AG04450 (cell line): ENCODE results near the gene SLC29A1. TPM values are rescaled to one million over a fixed set of nuclear protein-coding genes. Genes with fewer than 3 reads are reported as not detected.

Experiments used
- CTCF ChIA-PET: fragments of 300-600, 350-600 bp; formaldehyde crosslinking; extraction: SDS; loops from one replicate; lab custom pipeline; 2022; ENCODE audit warnings: antibody characterized with exemption, inconsistent platforms; lab: Charles Lee
- POLR2A ChIA-PET: fragments of 350-600 bp; formaldehyde crosslinking; extraction: SDS; loops from one replicate; lab custom pipeline; 2021; ENCODE audit warnings: antibody characterized with exemption, inconsistent platforms; lab: Yijun Ruan, JAX
- DNase-seq: peaks from one replicate; pipeline ENCODE4 v3.0.0-alpha.2; 2011; ENCODE audit warnings: low read depth, low spot score
- H3K27ac ChIP-seq: one replicate; pipeline ENCODE4 v1.5.1; 2012; ENCODE audit warnings: low read depth, low read length, control low read depth
- H3K27me3 ChIP-seq: one replicate; pipeline ENCODE4 v1.6.0; 2012; ENCODE audit warnings: low read length; ENCODE audit not compliant: control insufficient read depth, insufficient read depth
- H3K4me3 ChIP-seq: 2 replicates; pipeline ENCODE4 v1.5.1; 2011; ENCODE audit warnings: mild to moderate bottlenecking, low read depth, low read length, control low read depth
- H3K9me3 ChIP-seq: 2 replicates; pipeline ENCODE4 v1.5.1; 2012; ENCODE audit warnings: low read length; ENCODE audit not compliant: control insufficient read depth, insufficient read depth
- CTCF ChIP-seq: IDR thresholded peaks from 2 replicates; pipeline ENCODE4 v1.5.1; 2011; ENCODE audit warnings: low read depth, low read length, control low read depth, inconsistent platforms
- polyA plus RNA-seq: library from polyadenylated mRNA; depleted of rRNA; stranded (reverse); fragments of >200 nt; gene quantifications from 2 replicates; pipeline ENCODE4 v1.2.3, GENCODE V29; 2011

SLC29A1 gene
- polyA plus RNA-seq, 1 experiment, result 13.2 TPM

- H3K27ac ChIP-seq, result peak overlapping the region; percentile 77
- H3K9me3 ChIP-seq, result no peaks in the 10 kb centered on the region; the same call in 1 of the 2 replicates
- DNase-seq, result no peak
- ChIA-PET CTCF (interaction anchor here (0.8 to 4.8 kb wide), 6 partner anchors 9 to 75 kb away, joined by 3 to 30 read pairs (median 5); partner anchors contain the start of genes AARS2 and SLC35B2), POLR2A (interaction anchor here (0.6 to 4.0 kb wide), 19 partner anchors 9 to 672 kb away, joined by 3 to 107 read pairs (median 5); partner anchors contain the start of genes MYMX, POLH, SLC29A1 and SLC35B2)
- H3K4me3 ChIP-seq, result peak overlapping the region; percentile 91
- TF ChIP-seq CTCF, result no peak
- no peaks in the 10 kb centered on the region for H3K27me3 ChIP-seq
Measured at GRCh38 chr6:44247338-44248302, 24.2 kb downstream of the SLC29A1 start.

- no peak for DNase-seq
- peak overlapping the region; percentile 91 for H3K4me3 ChIP-seq
- ChIA-PET CTCF (interaction anchor here (1.5 to 2.0 kb wide), 3 partner anchors 8 to 19 kb away, joined by 3 to 10 read pairs (median 5); partner anchors contain the start of gene SLC35B2), POLR2A (interaction anchor here (4.0 kb wide), 1 partner anchor 8 kb away, joined by 107 read pairs; the partner anchor contains the start of gene SLC35B2)
- no peaks in the 10 kb centered on the region for H3K27me3 ChIP-seq
- no peak overlapping the region for H3K27ac ChIP-seq
- TF ChIP-seq CTCF, result no peak
- H3K9me3 ChIP-seq, result no peaks in the 10 kb centered on the region; the same call in 1 of the 2 replicates
Measured at GRCh38 chr6:44248579-44248978, 25.2 kb downstream of the SLC29A1 start.

- TF ChIP-seq CTCF, result no peak
- ChIA-PET CTCF (interaction anchor here (0.6 to 1.5 kb wide), 3 partner anchors 11 to 75 kb away, joined by 3 to 5 read pairs (median 3); no protein-coding TSS in a partner anchor), POLR2A (interaction anchor here (4.0 kb wide), 1 partner anchor 7 kb away, joined by 107 read pairs; the partner anchor contains the start of gene SLC35B2)
- H3K27me3 ChIP-seq, result no peaks in the 10 kb centered on the region
- H3K27ac ChIP-seq, result no peak overlapping the region
- no peaks in the 10 kb centered on the region; the same call in 1 of the 2 replicates for H3K9me3 ChIP-seq
- DNase-seq, result no peak
- H3K4me3 ChIP-seq, result peak overlapping the region; percentile 91
Measured at GRCh38 chr6:44249082-44249748, 25.8 kb downstream of the SLC29A1 start.

- H3K4me3 ChIP-seq, result no peak overlapping the region
- H3K9me3 ChIP-seq, result no peaks in the 10 kb centered on the region; the same call in 1 of the 2 replicates
- H3K27me3 ChIP-seq, result no peaks in the 10 kb centered on the region
- ChIA-PET CTCF (interaction anchor here (1.3 to 1.5 kb wide), 2 partner anchors 12 to 16 kb away, joined by 3 to 4 read pairs; no protein-coding TSS in a partner anchor), POLR2A (interaction anchor here (0.7 kb wide), 1 partner anchor 29 kb away, joined by 4 read pairs; no protein-coding TSS in a partner anchor)
- DNase-seq, result no peak
- no peak overlapping the region for H3K27ac ChIP-seq
- TF ChIP-seq CTCF, result no peak
Measured at GRCh38 chr6:44250067-44250717, 26.8 kb downstream of the SLC29A1 start.
